ENCODE data around the gene TCF7L1.

GRCh38 chr2:85134896-85135659 is 1.9 kb downstream of the TCF7L1 start:
- TF ChIP-seq, protein P1, sequence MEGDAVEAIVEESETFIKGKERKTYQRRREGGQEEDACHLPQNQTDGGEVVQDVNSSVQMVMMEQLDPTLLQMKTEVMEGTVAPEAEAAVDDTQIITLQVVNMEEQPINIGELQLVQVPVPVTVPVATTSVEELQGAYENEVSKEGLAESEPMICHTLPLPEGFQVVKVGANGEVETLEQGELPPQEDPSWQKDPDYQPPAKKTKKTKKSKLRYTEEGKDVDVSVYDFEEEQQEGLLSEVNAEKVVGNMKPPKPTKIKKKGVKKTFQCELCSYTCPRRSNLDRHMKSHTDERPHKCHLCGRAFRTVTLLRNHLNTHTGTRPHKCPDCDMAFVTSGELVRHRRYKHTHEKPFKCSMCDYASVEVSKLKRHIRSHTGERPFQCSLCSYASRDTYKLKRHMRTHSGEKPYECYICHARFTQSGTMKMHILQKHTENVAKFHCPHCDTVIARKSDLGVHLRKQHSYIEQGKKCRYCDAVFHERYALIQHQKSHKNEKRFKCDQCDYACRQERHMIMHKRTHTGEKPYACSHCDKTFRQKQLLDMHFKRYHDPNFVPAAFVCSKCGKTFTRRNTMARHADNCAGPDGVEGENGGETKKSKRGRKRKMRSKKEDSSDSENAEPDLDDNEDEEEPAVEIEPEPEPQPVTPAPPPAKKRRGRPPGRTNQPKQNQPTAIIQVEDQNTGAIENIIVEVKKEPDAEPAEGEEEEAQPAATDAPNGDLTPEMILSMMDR (IDR thresholded peaks at IDR 0.05) = no peak
- no peak for TF ChIP-seq POLR2A (IDR thresholded peaks at IDR 0.05)

Data from esophagus squamous epithelium (tissue), 4 donors.